GM21360 (cell line): ENCODE data around the gene TMEM163.

Source experiments
- ATAC-seq: cut with Tn5 transposase; IDR thresholded peaks from one replicate; pipeline ENCODE4 v1.9.1; 2021; ENCODE audit warnings: mild to moderate bottlenecking, moderate library complexity; ENCODE audit not compliant: unreplicated experiment

Gene TMEM163

DNA sequence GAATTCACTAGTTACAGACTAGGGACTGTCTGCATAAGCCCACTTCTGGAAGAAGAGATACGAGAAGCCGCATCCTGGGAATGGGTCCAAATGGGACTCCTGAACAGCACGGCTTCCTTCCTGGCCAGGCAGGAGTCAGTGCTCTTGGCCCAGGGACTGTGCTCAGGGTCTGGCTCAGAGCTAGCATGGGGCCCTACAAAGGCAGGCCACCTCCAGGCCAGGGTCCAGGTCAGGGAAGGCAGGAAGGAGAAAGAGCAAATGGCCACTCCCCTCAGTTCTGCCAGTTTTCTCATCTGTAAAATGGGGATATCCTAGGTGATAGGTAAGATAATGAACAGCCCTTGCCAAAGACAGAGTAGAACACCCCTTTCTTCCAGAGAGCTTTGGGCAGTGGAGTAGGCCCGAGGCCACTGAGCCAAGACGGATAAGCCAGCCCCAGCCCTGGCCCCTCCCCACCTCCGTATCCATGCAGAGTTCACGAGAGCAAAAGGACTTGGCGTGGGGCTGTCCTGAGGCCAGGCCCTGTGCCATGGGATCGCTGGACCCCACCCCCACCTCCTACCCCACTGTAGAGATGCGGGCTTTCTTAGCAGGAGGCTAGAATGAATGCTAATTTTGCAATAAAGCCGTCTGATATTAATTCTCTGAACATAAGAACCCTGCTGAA lies 274.9 kb downstream of the TMEM163 start:
- no peak for ATAC-seq

- no peak for ATAC-seq
These were observed 277.5 kb downstream of the TMEM163 start for GRCh38 chr2:134441153-134441863.

DNA sequence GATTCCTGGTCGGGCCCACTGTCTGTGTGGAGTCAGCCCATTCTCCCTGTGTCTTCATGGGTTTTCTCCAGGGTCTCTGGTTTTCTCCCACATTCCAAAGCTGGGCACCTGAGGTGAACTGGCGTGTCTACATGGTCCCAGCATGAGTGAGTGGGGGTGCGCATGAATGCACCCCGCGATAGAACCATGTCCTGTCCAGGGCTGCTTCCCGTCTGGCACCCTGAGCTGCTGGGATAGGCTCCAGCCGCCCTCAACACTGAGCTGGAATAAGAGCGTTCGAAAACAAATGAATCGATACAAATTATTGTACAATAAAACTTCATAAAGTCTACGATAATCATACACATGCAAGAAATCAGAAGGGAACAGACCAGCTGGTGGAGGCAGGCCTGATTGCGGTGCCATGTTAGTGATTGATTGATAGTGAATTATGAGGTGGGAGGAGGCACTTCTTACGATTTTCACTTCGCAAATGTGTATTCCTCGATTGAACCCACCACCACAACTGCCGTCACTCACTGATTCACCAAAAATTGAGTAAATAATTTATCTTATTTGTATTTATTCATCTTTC lies 278.4 kb downstream of the TMEM163 start:
- ATAC-seq: no peak

DNA sequence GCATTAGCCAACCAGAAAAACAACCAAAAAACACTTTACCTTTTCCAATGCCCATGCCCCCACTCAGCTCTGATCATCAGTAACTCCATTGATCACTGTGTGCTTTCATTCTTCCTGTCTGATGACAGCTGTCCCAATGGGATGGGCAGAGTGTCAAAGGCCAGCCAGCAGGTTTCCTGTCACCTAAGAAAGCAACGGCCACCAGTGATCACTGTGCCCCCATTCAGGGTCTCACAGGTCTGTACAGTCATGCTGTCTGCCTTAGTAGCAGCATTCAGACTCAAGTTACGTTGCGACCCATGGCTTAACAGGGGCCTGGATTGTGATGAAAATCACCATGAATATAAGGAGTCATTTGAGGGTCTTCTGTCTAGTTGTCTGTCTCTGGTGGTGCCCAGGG lies 280.4 kb downstream of the TMEM163 start:
- no peak for ATAC-seq

- no peak for ATAC-seq
These were observed 282.1 kb downstream of the TMEM163 start for GRCh38 chr2:134436706-134437105.

GRCh38 chr2:134435936-134436335 lies 282.9 kb downstream of the TMEM163 start:
- ATAC-seq: no peak

- ATAC-seq: no peak
These were observed 283.3 kb downstream of the TMEM163 start for GRCh38 chr2:134435505-134435904.

DNA sequence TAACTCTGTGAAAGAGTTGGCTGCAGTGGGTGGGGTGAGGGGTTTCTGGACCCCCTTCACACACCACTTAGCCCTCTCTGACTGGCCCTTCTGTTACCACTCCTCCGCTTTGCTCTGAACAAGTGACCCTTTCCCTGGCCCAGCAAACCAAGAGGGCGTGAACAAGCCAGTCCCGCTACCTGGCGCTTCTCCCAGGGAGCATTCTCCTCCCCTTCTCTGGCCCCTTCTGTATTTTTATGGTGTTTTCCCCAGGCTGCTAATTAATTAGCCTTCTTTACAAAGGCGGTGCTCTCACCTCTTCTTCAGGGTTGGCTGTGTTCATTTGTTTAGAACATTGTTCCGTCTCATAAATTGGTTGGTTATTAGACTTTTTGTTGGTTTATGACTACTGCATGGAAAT lies 284.8 kb downstream of the TMEM163 start:
- no peak for ATAC-seq

DNA sequence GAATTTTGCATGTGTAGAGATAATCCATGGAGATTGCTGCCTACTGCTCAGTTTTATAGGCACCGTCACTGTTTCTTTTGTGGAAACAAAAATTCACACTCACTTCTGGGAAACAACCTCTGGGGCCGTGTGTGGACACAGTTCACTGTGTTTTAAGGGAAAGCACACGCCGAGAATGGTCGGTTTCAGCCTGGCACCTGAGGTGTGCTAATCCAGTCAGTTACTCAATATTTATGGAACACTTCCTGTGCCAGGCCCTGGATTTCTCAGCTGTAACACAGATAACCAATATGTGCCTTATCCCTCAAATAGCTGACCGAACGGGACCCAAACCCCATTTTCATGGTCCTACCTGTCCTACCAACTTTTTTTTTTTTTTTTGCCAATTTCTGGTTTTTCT lies 285.3 kb downstream of the TMEM163 start:
- ATAC-seq: no peak

- no peak for ATAC-seq
These were observed 286.3 kb downstream of the TMEM163 start for GRCh38 chr2:134432435-134432883.

DNA sequence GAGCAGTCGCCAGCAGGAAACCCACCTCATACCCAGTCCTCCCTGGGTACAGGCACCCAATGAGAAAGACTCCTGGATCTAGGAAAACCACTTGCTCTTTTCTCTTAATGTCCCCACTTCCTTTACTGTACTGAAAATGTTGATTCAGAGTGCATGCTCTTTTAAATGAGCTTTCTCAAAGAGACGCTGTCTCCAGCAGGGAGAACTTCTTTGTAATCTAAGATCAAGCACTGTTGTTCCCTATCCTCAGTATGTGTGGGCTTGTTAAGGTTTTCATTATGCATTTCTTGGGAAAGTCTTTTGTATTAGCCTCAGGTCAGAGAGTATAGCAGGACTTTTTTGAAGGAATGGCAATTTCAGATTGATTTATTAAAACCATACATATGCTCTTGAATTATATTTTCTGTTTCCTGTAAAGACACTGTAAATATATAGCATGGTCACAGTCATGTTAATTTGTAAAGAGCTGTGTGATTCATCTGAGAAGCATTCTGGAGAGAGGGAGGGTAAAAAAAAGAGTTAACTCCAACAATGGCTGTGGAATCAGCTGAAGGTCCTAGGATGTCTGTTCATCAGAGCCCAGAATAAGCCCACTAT lies 286.9 kb downstream of the TMEM163 start:
- ATAC-seq: no peak

DNA sequence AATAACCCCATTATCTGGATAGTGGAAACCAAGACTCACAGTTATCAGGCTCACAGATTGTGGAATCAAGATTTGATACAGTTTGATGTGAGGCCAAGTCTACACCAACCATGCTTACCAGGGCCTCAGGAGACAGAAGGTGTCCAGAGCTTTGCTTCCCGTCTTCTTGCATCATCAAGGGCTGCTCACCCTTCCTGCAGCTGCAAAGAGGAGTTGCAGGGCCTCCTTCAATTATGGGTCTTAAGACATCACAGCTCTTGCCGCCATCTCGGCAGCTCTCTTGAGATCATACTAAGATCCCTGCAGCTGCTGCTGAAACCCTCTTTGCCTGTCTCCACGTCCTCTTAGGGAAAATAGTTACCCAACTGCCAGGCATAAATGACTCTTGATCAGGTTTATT lies 288.9 kb downstream of the TMEM163 start:
- no peak for ATAC-seq

- ATAC-seq: no peak
These were observed 292.1 kb downstream of the TMEM163 start for GRCh38 chr2:134426721-134427120.

- ATAC-seq: no peak
These were observed 292.9 kb downstream of the TMEM163 start for GRCh38 chr2:134425724-134426496.

DNA sequence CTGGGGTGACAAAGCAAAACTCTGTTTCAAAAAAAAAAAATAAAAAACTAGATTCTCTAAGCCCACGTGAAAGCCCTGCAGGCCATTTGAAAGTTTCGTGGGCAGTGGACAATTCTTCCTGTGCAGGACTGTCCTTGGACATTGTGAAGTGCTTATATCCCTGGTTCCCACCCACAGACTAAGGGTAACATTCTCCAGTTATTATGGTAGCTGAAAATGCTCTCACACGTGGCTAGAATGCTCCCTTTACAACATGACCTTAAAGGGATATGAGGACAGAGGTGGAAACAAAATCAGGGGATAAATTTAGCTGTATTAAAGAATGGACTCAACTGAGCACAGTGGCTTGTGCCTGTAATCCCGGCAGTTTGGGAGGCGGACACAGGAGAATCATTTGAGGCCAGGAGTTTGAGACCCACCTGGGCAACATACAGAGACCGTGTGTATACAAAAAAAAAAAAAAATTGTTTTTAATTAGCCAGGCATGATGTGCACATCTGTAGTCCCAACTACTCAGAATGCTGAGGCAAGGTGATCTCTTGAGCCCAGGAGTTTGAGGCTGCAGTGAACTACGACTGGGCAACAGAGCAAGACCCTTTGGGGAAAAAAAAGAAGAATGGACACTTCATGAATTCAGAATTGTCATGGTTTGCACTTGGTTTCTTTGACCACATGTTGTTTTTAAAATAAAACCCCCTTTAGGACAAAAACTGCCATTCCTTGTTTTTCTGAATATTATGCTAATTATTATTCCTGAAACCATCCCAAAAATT lies 297.1 kb downstream of the TMEM163 start:
- no peak for ATAC-seq

GRCh38 chr2:134420920-134421319 lies 297.9 kb downstream of the TMEM163 start:
- ATAC-seq: no peak

- ATAC-seq: no peak
These were observed 298.5 kb downstream of the TMEM163 start for GRCh38 chr2:134420259-134420658.

GRCh38 chr2:134417968-134418582 lies 300.7 kb downstream of the TMEM163 start:
- ATAC-seq: no peak

- ATAC-seq: no peak
These were observed 302.2 kb downstream of the TMEM163 start for GRCh38 chr2:134416637-134417036.

GRCh38 chr2:134416018-134416417 lies 302.8 kb downstream of the TMEM163 start:
- no peak for ATAC-seq
